Neuron (in vitro differentiated cells): ENCODE results near the gene GSK3B.

Source experiments
- H2AFZ ChIP-seq: one replicate; pipeline ENCODE4 v1.6.1; 2013; ENCODE audit warnings: low read depth, mild to moderate bottlenecking, inconsistent platforms, low read length, moderate library complexity
- H3K27me3 ChIP-seq: one replicate; pipeline ENCODE4 v1.6.1; 2013; ENCODE audit warnings: low read length; ENCODE audit not compliant: insufficient read depth
- H3K36me3 ChIP-seq: one replicate; pipeline ENCODE4 v1.6.1; 2013; ENCODE audit warnings: low read length; ENCODE audit not compliant: insufficient read depth
- H3K4me1 ChIP-seq: one replicate; pipeline ENCODE4 v1.6.1; 2013; ENCODE audit warnings: low read length; ENCODE audit not compliant: insufficient read depth
- H3K4me3 ChIP-seq: 2 replicates; pipeline ENCODE4 v1.5.1; 2013; ENCODE audit warnings: mild to moderate bottlenecking, low read length, moderate library complexity
- H3K9me3 ChIP-seq: one replicate; pipeline ENCODE4 v1.6.1; 2013; ENCODE audit warnings: low read length

GSK3B gene

GRCh38 chr3:120040813-120041377 is 53.4 kb downstream of the GSK3B start:
- Histone ChIP-seq H2AFZ (no peak overlapping the region), H3K9me3 (peaks cover 25% of the 10 kb centered on the region), H3K36me3 (no peaks in the 10 kb centered on the region), H3K27me3 (no peaks in the 10 kb centered on the region), H3K4me1 (no peaks in the 10 kb centered on the region), H3K4me3 (no peak overlapping the region)

- peaks cover 20% of the 10 kb centered on the region for H3K9me3 ChIP-seq
- H3K36me3 ChIP-seq = no peaks in the 10 kb centered on the region
- H3K4me1 ChIP-seq = no peaks in the 10 kb centered on the region
- no peak overlapping the region for H2AFZ ChIP-seq
- H3K27me3 ChIP-seq = no peaks in the 10 kb centered on the region
- H3K4me3 ChIP-seq = no peak overlapping the region
Measured at GRCh38 chr3:120039642-120040610, 54.3 kb downstream of the GSK3B start.

- Histone ChIP-seq H3K4me3 (no peak overlapping the region), H3K27me3 (no peaks in the 10 kb centered on the region), H2AFZ (no peak overlapping the region), H3K4me1 (no peaks in the 10 kb centered on the region), H3K9me3 (peaks cover 2% of the 10 kb centered on the region), H3K36me3 (no peaks in the 10 kb centered on the region)
Measured at GRCh38 chr3:120033596-120033995, 60.7 kb downstream of the GSK3B start.

GRCh38 chr3:120031561-120031960 is 62.7 kb downstream of the GSK3B start:
- no peaks in the 10 kb centered on the region for H3K27me3 ChIP-seq
- peaks cover 2% of the 10 kb centered on the region for H3K9me3 ChIP-seq
- H3K36me3 ChIP-seq = no peaks in the 10 kb centered on the region
- no peak overlapping the region for H2AFZ ChIP-seq
- no peak overlapping the region for H3K4me3 ChIP-seq
- no peaks in the 10 kb centered on the region for H3K4me1 ChIP-seq

GRCh38 chr3:120029749-120030148 is 64.5 kb downstream of the GSK3B start:
- Histone ChIP-seq H3K27me3 (no peaks in the 10 kb centered on the region), H3K36me3 (no peaks in the 10 kb centered on the region), H3K9me3 (peaks cover 2% of the 10 kb centered on the region), H2AFZ (no peak overlapping the region), H3K4me3 (no peak overlapping the region), H3K4me1 (no peaks in the 10 kb centered on the region)

GRCh38 chr3:120028271-120029047 is 65.8 kb downstream of the GSK3B start:
- Histone ChIP-seq H3K4me1 (no peaks in the 10 kb centered on the region), H3K27me3 (no peaks in the 10 kb centered on the region), H3K36me3 (peaks cover 2% of the 10 kb centered on the region), H2AFZ (no peak overlapping the region), H3K4me3 (no peak overlapping the region), H3K9me3 (no peaks in the 10 kb centered on the region)

GRCh38 chr3:120027226-120027625 is 67.0 kb downstream of the GSK3B start:
- no peaks in the 10 kb centered on the region for H3K9me3 ChIP-seq
- no peak overlapping the region for H3K4me3 ChIP-seq
- H2AFZ ChIP-seq = no peak overlapping the region
- H3K4me1 ChIP-seq = no peaks in the 10 kb centered on the region
- peaks cover 2% of the 10 kb centered on the region for H3K36me3 ChIP-seq
- no peaks in the 10 kb centered on the region for H3K27me3 ChIP-seq

- Histone ChIP-seq H3K4me3 (no peak overlapping the region), H3K27me3 (no peaks in the 10 kb centered on the region), H3K9me3 (no peaks in the 10 kb centered on the region), H3K4me1 (no peaks in the 10 kb centered on the region), H2AFZ (no peak overlapping the region), H3K36me3 (peaks cover 5% of the 10 kb centered on the region)
Measured at GRCh38 chr3:120025520-120025919, 68.7 kb downstream of the GSK3B start.

GRCh38 chr3:120024103-120024502 is 70.1 kb downstream of the GSK3B start:
- Histone ChIP-seq H3K4me3 (no peak overlapping the region), H3K27me3 (no peaks in the 10 kb centered on the region), H3K9me3 (no peaks in the 10 kb centered on the region), H2AFZ (no peak overlapping the region), H3K4me1 (no peaks in the 10 kb centered on the region), H3K36me3 (peaks cover 5% of the 10 kb centered on the region)

GRCh38 chr3:120022729-120023128 is 71.5 kb downstream of the GSK3B start:
- Histone ChIP-seq H3K36me3 (peaks cover 5% of the 10 kb centered on the region), H3K9me3 (no peaks in the 10 kb centered on the region), H3K27me3 (no peaks in the 10 kb centered on the region), H3K4me1 (no peaks in the 10 kb centered on the region), H2AFZ (no peak overlapping the region), H3K4me3 (no peak overlapping the region)

GRCh38 chr3:120021523-120021922 is 72.7 kb downstream of the GSK3B start:
- H3K9me3 ChIP-seq = no peaks in the 10 kb centered on the region
- H3K27me3 ChIP-seq = no peaks in the 10 kb centered on the region
- no peak overlapping the region for H3K4me3 ChIP-seq
- no peak overlapping the region for H2AFZ ChIP-seq
- no peaks in the 10 kb centered on the region for H3K4me1 ChIP-seq
- peaks cover 5% of the 10 kb centered on the region for H3K36me3 ChIP-seq

- Histone ChIP-seq H2AFZ (no peak overlapping the region), H3K9me3 (no peaks in the 10 kb centered on the region), H3K4me3 (no peak overlapping the region), H3K36me3 (peaks cover 3% of the 10 kb centered on the region), H3K4me1 (no peaks in the 10 kb centered on the region), H3K27me3 (no peaks in the 10 kb centered on the region)
Measured at GRCh38 chr3:120018299-120018698, 75.9 kb downstream of the GSK3B start.

- Histone ChIP-seq H2AFZ (no peak overlapping the region), H3K4me1 (no peaks in the 10 kb centered on the region), H3K9me3 (no peaks in the 10 kb centered on the region), H3K27me3 (no peaks in the 10 kb centered on the region), H3K4me3 (no peak overlapping the region), H3K36me3 (peaks cover 3% of the 10 kb centered on the region)
Measured at GRCh38 chr3:120017692-120018091, 76.6 kb downstream of the GSK3B start.
